Mucosa of stomach (tissue), 1 donor: ENCODE results near the gene RASAL3.
"Not testable (repeated sequence)": the region's sequence is repeated elsewhere in the genome, so short reads cannot be mapped to it uniquely, and the experiment has no call there.

Experiments
- H3K27me3 ChIP-seq: one replicate; pipeline ENCODE4 v1.7.0; 2013; ENCODE audit warnings: mild to moderate bottlenecking, low read length; ENCODE audit not compliant: control insufficient read depth, insufficient read depth
- H3K36me3 ChIP-seq: one replicate; pipeline ENCODE4 v1.7.0; 2013; ENCODE audit warnings: low read length; ENCODE audit not compliant: control insufficient read depth, insufficient read depth
- H3K4me1 ChIP-seq: one replicate; pipeline ENCODE4 v1.7.0; 2013; ENCODE audit warnings: mild to moderate bottlenecking, low read length; ENCODE audit not compliant: control insufficient read depth, insufficient read depth
- H3K4me3 ChIP-seq: one replicate; pipeline ENCODE4 v1.7.0; 2013; ENCODE audit warnings: low read length
- H3K9ac ChIP-seq: one replicate; pipeline ENCODE4 v1.7.0; 2013; ENCODE audit warnings: mild to moderate bottlenecking, low read length, moderate library complexity
- H3K9me3 ChIP-seq: one replicate; pipeline ENCODE4 v1.7.0; 2013; ENCODE audit warnings: mild to moderate bottlenecking, low read length, moderate library complexity; ENCODE audit not compliant: control insufficient read depth
- donor health status: Pancreatic carcinoma.

RASAL3 gene

DNA sequence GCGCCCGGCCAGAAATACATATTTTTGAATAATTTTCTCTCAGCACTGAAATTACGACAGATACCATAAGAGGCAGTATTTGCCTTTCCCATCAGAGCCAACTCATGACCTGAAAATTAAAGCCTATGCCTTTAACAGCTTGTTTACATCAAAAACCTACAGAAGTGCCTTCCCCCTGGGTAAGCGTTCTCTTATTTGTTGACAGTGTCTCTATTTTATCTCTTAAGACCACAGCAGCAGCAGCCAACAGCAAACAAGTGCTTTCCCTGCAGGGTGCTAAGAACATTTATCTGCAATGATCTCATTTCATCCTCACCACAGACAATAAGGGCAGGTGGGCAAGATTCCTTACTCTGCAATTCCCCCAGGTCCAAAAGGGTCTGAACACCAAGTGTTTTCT lies 51.5 kb downstream of the RASAL3 start:
- Histone ChIP-seq H3K36me3 (no peaks in the 10 kb centered on the region), H3K9ac (no peak overlapping the region), H3K27me3 (no peaks in the 10 kb centered on the region), H3K4me1 (peaks cover 27% of the 10 kb centered on the region), H3K9me3 (no peaks in the 10 kb centered on the region), H3K4me3 (no peak overlapping the region)

DNA sequence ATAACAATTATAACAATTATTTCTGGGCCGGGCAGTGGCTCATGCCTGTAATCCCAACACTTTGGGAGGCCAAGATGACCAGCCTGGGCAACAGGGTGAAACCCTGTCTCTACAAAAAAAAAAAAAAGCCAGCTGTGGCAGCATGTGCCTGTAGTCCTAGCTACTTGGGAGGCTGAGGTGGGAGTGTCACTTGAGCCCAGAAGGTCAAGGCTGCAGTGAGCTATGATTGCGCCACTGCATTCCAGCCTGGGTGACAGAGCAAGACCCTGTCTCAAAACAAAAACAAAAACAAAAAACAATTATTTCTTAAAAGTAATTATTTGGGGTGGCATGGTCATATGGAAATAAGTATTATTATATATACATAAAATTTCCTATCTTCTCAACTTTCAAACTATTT lies 53.0 kb downstream of the RASAL3 start:
- H3K36me3 ChIP-seq, H3K9ac ChIP-seq, H3K9me3 ChIP-seq, H3K27me3 ChIP-seq, H3K4me3 ChIP-seq: not testable (repeated sequence)
- peaks cover 12% of the 10 kb centered on the region for H3K4me1 ChIP-seq

DNA sequence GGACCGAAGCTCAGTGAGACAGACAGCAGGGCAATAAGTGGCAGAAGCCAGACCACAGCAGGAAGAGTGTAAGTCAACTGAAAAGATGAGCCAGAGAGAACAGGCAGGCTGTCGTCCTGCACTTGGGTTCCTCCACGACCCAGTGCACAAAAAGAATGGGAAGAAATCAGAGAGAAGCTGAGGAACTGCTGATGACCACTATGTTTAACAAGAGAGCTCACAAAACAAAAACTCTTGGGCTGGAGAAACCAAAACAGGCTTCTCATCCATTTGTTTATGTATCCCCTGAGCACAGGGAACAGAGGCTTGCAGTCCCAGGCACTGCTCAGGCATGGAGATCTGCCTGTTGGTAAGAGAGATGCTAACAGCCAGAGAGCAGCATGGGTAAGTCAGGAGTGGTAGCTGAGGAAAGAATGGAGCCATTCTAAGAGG lies 59.5 kb downstream of the RASAL3 start:
- H3K9ac ChIP-seq = no peak overlapping the region
- H3K4me3 ChIP-seq = no peak overlapping the region
- no peaks in the 10 kb centered on the region for H3K36me3 ChIP-seq

DNA sequence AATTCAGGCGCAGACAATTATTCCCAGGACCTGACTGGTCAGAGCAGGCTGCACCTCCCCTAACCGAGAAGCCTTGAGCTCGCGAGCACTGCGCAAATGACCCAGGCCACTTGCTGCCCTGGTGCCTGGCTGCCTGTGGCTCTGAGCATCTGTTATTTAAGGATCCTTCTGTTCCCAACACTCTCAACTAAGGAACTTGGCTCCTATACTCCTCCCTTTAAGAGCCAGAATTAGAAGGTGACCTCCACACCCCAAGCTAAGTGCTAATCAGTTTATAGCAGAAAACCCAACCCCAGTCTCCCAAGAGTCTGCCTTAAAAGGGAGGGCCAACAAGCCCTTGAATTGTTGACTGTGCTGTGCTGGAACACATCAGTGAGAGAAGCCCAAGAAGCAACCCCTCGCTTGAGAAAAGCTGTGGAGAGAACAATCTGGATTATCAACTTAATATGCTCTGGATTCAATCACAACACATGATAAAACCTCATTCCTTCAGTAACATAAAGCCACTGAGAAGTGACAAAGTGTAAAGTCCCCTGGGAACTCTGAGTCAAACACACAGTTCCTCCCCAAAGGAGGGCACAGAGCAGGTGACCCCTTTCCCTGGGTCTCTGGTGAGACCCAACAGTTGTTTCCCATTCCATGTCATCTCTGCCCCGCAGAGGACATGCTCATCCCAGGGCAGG lies 60.1 kb downstream of the RASAL3 start:
- H3K27me3 ChIP-seq = no peaks in the 10 kb centered on the region
- no peaks in the 10 kb centered on the region for H3K9me3 ChIP-seq
- H3K4me1 ChIP-seq = no peaks in the 10 kb centered on the region
- H3K36me3 ChIP-seq = no peaks in the 10 kb centered on the region
- no peak overlapping the region for H3K9ac ChIP-seq
- no peak overlapping the region for H3K4me3 ChIP-seq

More for the DNA sequence above, 59.5 kb downstream of the RASAL3 start:
- Histone ChIP-seq H3K9me3 (no peaks in the 10 kb centered on the region), H3K27me3 (no peaks in the 10 kb centered on the region), H3K4me1 (no peaks in the 10 kb centered on the region)

DNA sequence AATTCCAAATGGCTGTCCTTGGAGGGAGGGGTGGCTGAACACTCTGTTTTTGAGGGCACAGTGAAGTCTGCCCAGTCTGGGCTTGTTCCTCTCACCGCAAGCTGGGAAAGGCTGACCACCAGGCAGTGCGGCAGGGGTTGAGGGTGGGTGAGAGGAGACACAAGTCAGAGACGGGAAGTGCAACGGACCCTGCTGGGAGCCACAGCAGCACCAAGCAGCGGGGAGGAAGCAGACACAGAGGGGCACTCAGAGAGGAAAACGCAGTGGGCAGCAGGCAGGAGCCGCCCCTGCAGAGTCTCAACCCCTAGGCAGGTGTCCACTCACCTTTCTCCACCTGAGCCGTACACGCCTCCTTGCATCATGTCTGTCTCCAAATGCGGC lies 61.2 kb downstream of the RASAL3 start:
- Histone ChIP-seq H3K9me3 (no peaks in the 10 kb centered on the region), H3K9ac (no peak overlapping the region), H3K36me3 (peaks cover 8% of the 10 kb centered on the region)

DNA sequence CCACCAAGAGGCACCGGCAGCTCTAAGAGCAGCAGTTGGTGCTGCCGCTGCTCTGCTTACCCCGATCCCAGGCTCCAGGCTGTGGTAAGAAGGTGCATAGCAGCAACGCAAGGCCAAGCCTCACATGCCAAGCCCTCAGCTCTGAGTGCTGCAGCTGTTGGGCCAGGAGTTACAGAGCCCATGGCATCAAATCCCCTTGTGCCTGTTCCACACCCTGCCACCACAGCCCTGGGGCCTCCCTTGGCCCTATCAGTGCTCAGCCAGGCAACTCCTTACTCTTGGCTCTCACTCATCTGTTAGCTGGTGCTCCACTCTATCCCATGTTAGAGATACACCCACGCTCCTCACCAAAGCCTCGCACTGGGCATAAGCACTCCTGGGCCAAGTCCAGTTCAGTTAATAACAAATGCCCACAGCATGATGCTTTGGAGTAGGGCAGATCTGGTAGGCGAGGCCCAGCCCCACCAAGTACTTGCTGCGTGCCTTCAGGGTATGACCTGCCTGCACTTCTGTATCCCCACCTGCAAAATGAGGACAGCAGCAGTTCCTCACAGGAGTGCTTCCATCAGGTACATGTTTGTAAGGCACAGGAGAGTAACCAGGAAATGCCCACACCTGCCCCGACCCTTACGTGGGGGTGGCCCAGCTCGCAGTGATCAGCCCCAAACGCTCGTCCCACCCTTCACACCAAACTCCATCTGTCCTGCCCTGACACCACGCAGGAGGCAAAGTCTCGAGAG lies 61.8 kb downstream of the RASAL3 start:
- H3K36me3 ChIP-seq = peaks cover 12% of the 10 kb centered on the region
- no peak overlapping the region for H3K4me3 ChIP-seq
- H3K27me3 ChIP-seq = no peaks in the 10 kb centered on the region
- H3K9ac ChIP-seq = no peak overlapping the region
- no peaks in the 10 kb centered on the region for H3K9me3 ChIP-seq
- H3K4me1 ChIP-seq = no peaks in the 10 kb centered on the region

More for the DNA sequence above, 61.2 kb downstream of the RASAL3 start:
- no peaks in the 10 kb centered on the region for H3K27me3 ChIP-seq
- H3K4me3 ChIP-seq = no peak overlapping the region
- H3K4me1 ChIP-seq = no peaks in the 10 kb centered on the region
